ENCODE results near the gene SWT1.

Gene SWT1

GRCh38 chr1:185341196-185341781 lies 184.3 kb downstream of the SWT1 start:
- no peak overlapping the region for H3K4me3 ChIP-seq (ENCODE audit: low read depth, low read length)
- DNase-seq (ENCODE audit: low read depth), result no peak

Data from skeletal muscle cell (primary cell).